COR-L47 (cell line): ENCODE results near the gene LY86.

ENCODE experiments used
- DNase-seq: peaks from one replicate; lab custom pipeline; 2025; lab: John Stamatoyannopoulos, UW

LY86 gene

GRCh38 chr6:6682225-6682624 is 93.7 kb downstream of the LY86 start:
- no peak for DNase-seq

GRCh38 chr6:6683969-6684833 is 95.7 kb downstream of the LY86 start:
- no peak for DNase-seq

- DNase-seq = no peak
Observed at GRCh38 chr6:6685249-6686040, 96.9 kb downstream of the LY86 start.

- DNase-seq = no peak
Observed at GRCh38 chr6:6686176-6686575, 97.7 kb downstream of the LY86 start.

- DNase-seq = peak; percentile 98
Observed at GRCh38 chr6:6686748-6687601, 98.5 kb downstream of the LY86 start.

GRCh38 chr6:6688283-6688682 is 99.8 kb downstream of the LY86 start:
- peak; percentile 37 for DNase-seq

GRCh38 chr6:6688951-6689350 is 100.4 kb downstream of the LY86 start:
- DNase-seq = no peak

GRCh38 chr6:6689400-6690143 is 101.1 kb downstream of the LY86 start:
- no peak for DNase-seq

- DNase-seq = no peak
Observed at GRCh38 chr6:6690144-6690483, 101.6 kb downstream of the LY86 start.

GRCh38 chr6:6694368-6694780 is 105.9 kb downstream of the LY86 start:
- DNase-seq = no peak

- peak; percentile 58 for DNase-seq
Observed at GRCh38 chr6:6694825-6695624, 106.5 kb downstream of the LY86 start.

GRCh38 chr6:6695625-6696276 is 107.2 kb downstream of the LY86 start:
- DNase-seq = peak; percentile 25

- peak; percentile 56 for DNase-seq
Observed at GRCh38 chr6:6696867-6697531, 108.5 kb downstream of the LY86 start.

GRCh38 chr6:6697620-6698019 is 109.1 kb downstream of the LY86 start:
- no peak for DNase-seq

GRCh38 chr6:6699741-6700367 is 111.3 kb downstream of the LY86 start:
- peak; percentile 95 for DNase-seq

GRCh38 chr6:6700407-6701270 is 112.1 kb downstream of the LY86 start:
- no peak for DNase-seq

GRCh38 chr6:6701864-6702263 is 113.3 kb downstream of the LY86 start:
- no peak for DNase-seq

GRCh38 chr6:6703699-6704098 is 115.2 kb downstream of the LY86 start:
- DNase-seq = no peak
